Rectal smooth muscle tissue (tissue), 1 donor: Measurements from ENCODE around the gene SPINT1.

ENCODE experiments used
- H3K27ac ChIP-seq: one replicate; pipeline ENCODE4 v1.7.0; 2013; ENCODE audit warnings: low read depth, low read length, inconsistent platforms
- H3K27me3 ChIP-seq: one replicate; pipeline ENCODE4 v1.7.0; 2013; ENCODE audit warnings: low read length; ENCODE audit not compliant: control insufficient read depth, insufficient read depth
- H3K36me3 ChIP-seq: one replicate; pipeline ENCODE4 v1.7.0; 2013; ENCODE audit warnings: low read length; ENCODE audit not compliant: control insufficient read depth, insufficient read depth
- H3K4me1 ChIP-seq: one replicate; pipeline ENCODE4 v1.7.0; 2013; ENCODE audit warnings: low read length; ENCODE audit not compliant: control insufficient read depth, insufficient read depth
- H3K4me3 ChIP-seq: one replicate; pipeline ENCODE4 v1.7.0; 2013; ENCODE audit warnings: low read length
- H3K9ac ChIP-seq: one replicate; pipeline ENCODE4 v1.7.0; 2013; ENCODE audit warnings: low read length

The SPINT1 gene

DNA sequence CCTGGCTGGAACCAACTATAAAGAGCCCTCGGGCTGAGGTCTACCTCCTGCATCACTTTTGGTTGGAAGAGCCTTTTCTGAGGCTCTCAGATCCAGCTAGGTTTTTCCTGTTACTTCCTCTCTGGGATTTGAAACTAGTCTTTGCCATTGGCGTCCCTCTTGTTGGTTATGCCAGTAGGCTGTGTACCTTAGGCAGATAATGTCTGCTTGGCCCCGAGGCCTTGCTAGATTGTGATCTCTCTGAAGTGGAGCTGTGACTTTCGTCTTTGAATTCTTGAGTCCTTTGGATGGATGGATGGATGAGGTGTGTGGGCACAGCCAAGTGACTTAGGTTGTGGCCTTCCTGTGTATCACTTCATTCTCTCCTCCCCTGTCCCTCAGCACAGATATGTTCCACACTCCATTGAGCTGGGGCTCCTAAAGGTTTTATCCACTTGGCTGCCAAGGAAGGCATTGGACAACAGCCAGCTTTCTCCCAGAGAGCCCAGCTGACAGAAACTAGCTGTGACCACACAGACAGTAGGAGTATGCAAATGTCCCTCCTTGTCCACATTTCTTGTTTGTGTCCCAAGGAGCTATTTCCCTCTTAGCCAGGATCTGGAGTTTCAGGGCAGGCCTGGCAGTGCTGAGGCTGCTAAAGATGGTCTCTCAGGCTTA, 28.7 kb upstream of the SPINT1 start:
- H3K4me1 ChIP-seq = no peaks in the 10 kb centered on the region
- no peak overlapping the region for H3K4me3 ChIP-seq
- H3K36me3 ChIP-seq = peaks cover 18% of the 10 kb centered on the region
- no peak overlapping the region for H3K27ac ChIP-seq
- no peak overlapping the region for H3K9ac ChIP-seq
- no peaks in the 10 kb centered on the region for H3K27me3 ChIP-seq

- no peak overlapping the region for H3K4me3 ChIP-seq
- no peaks in the 10 kb centered on the region for H3K4me1 ChIP-seq
- H3K27ac ChIP-seq = no peak overlapping the region
- peaks cover 7% of the 10 kb centered on the region for H3K36me3 ChIP-seq
- no peak overlapping the region for H3K9ac ChIP-seq
- no peaks in the 10 kb centered on the region for H3K27me3 ChIP-seq
These were observed 24.8 kb upstream of the SPINT1 start for GRCh38 chr15:40819048-40819447.

DNA sequence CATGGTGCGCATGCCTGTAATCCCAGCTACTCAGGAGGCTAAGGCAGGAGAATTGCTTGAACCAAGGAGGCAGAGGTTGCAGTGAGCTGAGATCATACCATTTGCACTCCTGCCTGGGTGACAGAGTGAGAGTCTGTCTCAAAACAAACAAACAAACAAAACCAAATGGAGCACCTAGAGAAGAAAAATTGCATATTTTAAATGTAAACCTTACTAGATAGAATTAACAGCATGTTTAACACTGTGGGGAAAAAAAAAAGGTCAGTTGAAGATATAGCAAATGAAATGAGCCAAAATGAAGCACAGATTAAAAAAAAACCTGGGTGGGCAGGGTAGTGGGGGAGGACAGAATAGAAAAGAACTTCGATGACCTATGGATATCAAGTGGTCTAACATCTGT, 22.7 kb upstream of the SPINT1 start:
- no peak overlapping the region for H3K27ac ChIP-seq
- H3K4me1 ChIP-seq = no peaks in the 10 kb centered on the region
- H3K4me3 ChIP-seq = no peak overlapping the region
- H3K27me3 ChIP-seq = no peaks in the 10 kb centered on the region
- H3K36me3 ChIP-seq = no peaks in the 10 kb centered on the region
- H3K9ac ChIP-seq = no peak overlapping the region

DNA sequence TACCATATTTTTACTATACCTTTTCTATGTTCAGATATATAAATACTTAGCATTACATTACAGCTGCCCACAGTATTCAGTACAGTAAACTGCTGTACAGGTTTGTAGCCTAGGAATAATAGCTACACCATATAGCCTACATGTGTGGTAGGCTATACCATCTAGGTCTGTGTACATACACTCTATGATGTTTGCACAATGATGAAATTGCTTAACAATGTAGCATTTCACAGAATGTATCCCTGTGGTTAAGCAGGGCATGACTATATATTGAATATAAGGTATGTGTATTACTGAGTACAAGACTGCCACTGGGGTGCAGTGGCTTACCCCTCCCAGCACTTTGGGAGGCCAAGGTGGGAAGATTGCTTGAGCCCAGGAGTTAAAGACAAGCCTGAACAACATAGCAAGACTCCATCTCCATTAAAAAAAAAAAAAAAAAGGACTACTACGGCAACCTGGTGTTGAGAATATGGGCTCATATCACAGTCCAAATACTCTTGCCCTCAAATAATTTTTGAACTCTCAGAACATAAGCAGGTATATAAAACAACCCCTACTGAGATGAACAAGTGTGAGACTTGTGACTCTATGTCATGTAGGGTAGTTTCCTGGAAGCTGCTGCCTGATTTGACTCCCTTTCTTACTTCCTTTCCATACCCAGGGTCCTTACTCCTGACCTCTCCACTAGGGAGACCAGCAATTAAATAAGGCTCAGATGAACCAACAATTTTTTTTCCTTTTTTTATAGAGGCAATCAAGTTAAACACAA, 20.1 kb upstream of the SPINT1 start:
- H3K36me3 ChIP-seq = no peaks in the 10 kb centered on the region
- no peaks in the 10 kb centered on the region for H3K27me3 ChIP-seq
- H3K4me1 ChIP-seq = no peaks in the 10 kb centered on the region
- H3K4me3 ChIP-seq = no peak overlapping the region
- H3K9ac ChIP-seq = no peak overlapping the region
- no peak overlapping the region for H3K27ac ChIP-seq

DNA sequence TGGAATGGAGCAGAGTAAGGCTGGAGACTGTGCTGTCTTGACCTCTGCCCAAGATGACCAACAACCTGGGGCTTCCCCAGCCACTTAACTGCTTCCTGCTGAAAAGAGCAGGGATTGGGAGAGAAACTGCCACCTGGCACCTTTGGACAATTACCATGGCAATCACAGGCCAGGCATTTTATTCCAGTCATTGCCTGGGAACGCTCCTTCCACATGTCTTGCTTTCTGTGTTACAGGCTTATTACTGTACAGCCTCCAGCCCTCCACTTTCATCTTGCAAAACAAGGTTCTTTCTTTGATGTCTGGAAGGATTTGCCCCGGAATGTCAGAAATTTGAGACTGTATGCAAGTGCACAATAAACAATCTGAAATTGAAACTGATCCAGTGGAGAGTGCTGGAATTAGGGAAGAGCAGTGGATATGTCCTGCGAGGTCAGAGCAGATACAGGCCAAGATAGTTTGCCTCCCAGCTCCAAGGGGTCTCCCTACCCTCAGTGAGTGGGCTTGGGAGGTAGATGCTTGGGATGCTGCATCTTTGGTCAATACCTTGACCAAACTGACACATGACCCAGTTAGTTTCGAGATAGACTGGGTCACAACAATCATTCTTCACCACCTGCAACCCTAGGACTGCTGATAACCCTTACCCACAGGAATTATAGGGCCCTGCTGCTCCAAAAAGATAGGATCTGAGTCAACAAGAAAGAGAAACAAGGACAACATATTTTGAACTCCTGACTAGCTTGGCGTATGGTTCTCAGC, 18.0 kb upstream of the SPINT1 start:
- peak overlapping the region; percentile 6 for H3K4me3 ChIP-seq
- H3K36me3 ChIP-seq = no peaks in the 10 kb centered on the region
- no peaks in the 10 kb centered on the region for H3K4me1 ChIP-seq
- no peak overlapping the region for H3K27ac ChIP-seq
- no peaks in the 10 kb centered on the region for H3K27me3 ChIP-seq
- no peak overlapping the region for H3K9ac ChIP-seq

- Histone ChIP-seq H3K27me3 (no peaks in the 10 kb centered on the region), H3K4me1 (no peaks in the 10 kb centered on the region), H3K27ac (no peak overlapping the region), H3K9ac (no peak overlapping the region), H3K36me3 (no peaks in the 10 kb centered on the region), H3K4me3 (peak overlapping the region; percentile 36)
These were observed 17.3 kb upstream of the SPINT1 start for GRCh38 chr15:40826423-40827075.

DNA sequence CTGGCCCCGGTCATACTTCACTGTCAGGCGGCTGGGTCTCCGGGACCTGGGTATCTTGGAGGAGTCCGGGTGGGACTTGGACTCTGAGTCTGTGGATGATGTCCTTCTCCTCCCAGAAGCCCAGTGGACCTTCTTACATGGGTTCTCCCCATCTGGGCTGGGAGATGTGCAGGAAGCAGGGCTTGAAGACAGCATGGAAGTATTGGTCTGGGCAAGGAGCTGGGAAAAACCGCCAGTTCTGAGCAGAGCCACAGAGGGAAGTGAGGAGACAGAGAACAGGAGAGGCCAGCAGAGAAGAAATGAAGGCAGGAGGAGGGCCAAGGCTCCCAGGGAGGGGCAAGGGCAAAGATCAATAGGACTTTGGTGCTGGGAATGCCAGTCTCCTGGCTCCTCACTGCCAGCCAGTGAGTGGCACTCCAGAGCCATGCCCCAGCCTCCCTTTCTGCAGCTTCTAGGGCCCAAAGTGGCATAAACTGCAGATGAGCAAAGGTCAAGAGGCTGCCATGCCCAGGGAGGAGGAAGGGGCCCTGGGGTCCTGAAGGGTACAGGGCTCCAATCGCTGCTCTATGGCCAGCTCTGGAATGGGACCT, 15.3 kb upstream of the SPINT1 start, which contains the start of gene PPP1R14D:
Gene PPP1R14D, minus strand, starts transcription at position 262 of the 590 bp plus-strand sequence. Its CDS starts 67 bp downstream, at position 195.
- H3K27me3 ChIP-seq = no peaks in the 10 kb centered on the region
- H3K4me3 ChIP-seq = peak within 1 kb of the TSS; percentile 64
- no peak within 1 kb of the TSS for H3K27ac ChIP-seq
- no peaks in the 10 kb centered on the region for H3K36me3 ChIP-seq
- no peaks in the 10 kb centered on the region for H3K4me1 ChIP-seq
- H3K9ac ChIP-seq = peak within 1 kb of the TSS; percentile 6

DNA sequence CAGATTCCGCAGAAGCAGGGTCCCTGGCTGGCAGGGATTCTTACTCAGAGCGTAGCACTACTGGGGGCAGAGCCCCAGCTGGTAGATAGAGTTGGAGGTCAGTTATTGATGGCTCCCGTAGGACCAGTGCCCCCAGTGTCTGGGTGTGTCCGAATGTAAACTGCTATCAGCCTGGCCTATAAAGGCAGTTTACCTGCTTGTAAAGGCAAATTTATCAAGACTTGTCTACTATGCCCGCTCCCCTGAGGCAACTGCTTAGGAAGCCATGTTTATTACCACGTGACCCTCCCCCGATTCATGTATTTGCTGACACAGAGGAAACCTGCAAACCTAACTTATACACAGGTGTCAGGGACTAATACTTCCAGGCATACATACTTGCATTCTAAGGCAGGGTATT, 14.7 kb upstream of the SPINT1 start:
- Histone ChIP-seq H3K4me3 (no peak overlapping the region), H3K36me3 (no peaks in the 10 kb centered on the region), H3K9ac (no peak overlapping the region), H3K27me3 (no peaks in the 10 kb centered on the region), H3K27ac (no peak overlapping the region), H3K4me1 (no peaks in the 10 kb centered on the region)

DNA sequence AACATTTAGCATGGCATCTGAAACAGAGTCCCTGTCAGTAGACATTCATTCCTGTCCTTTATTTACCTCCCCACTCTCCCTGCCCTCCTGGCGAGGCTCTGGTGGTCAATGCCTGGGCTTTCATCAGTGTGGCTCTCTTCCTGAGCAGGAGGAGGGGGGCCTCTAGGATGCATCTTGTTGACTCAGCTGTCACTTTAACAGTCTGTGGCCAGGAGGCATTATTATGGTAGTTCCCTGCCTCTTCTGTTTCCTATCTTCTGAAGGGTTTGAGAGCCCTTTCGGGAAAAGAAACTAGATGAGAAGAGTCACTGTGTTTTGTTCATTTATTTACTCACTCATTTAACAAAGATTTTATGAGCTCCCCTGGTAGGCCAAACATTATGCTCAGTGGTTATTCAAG, 13.0 kb upstream of the SPINT1 start:
- Histone ChIP-seq H3K36me3 (no peaks in the 10 kb centered on the region), H3K27ac (no peak overlapping the region), H3K27me3 (no peaks in the 10 kb centered on the region), H3K4me3 (no peak overlapping the region), H3K4me1 (no peaks in the 10 kb centered on the region), H3K9ac (no peak overlapping the region)

DNA sequence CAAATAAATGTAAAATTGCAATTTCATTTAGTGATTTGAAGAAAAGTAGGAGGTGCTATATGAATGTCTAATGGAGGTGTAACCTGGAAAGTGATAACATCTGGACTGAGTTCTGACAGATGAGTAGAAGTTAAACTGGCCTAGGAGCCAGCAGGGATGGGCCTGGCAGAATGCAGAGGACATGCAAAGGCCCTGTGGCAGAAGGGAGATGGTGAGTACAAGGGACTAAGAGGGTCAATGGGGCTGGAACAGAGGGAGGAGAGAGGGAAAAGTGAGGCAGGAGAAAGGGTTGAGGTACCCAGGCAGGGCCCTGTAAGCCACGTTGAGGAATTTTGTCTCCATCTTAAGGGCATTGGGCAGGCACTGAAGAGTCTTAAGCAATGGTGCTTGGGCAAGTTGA, 12.0 kb upstream of the SPINT1 start:
- no peaks in the 10 kb centered on the region for H3K4me1 ChIP-seq
- no peak overlapping the region for H3K27ac ChIP-seq
- no peak overlapping the region for H3K4me3 ChIP-seq
- H3K9ac ChIP-seq = no peak overlapping the region
- H3K27me3 ChIP-seq = no peaks in the 10 kb centered on the region
- H3K36me3 ChIP-seq = no peaks in the 10 kb centered on the region

DNA sequence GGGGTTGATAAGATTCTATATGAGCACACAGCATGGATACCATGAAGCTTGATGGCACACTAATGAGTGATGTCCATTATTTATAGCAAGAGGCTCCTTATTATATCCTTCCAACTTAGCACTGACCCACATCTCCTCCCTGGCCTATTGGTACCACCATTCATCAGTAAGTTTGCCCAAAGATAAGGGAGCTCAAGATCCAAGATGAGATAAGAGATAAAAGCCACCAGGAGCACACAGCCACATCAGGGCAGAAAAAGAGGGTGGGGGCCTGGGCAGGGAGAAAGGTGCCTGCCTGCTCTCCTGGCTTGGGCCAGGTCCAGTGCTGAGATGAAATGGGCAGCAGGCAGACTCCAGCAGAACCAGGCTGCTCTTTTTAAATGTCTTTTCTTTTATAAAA, 10.9 kb upstream of the SPINT1 start:
- Histone ChIP-seq H3K27me3 (no peaks in the 10 kb centered on the region), H3K4me1 (no peaks in the 10 kb centered on the region), H3K27ac (no peak overlapping the region), H3K4me3 (no peak overlapping the region), H3K9ac (no peak overlapping the region), H3K36me3 (no peaks in the 10 kb centered on the region)

DNA sequence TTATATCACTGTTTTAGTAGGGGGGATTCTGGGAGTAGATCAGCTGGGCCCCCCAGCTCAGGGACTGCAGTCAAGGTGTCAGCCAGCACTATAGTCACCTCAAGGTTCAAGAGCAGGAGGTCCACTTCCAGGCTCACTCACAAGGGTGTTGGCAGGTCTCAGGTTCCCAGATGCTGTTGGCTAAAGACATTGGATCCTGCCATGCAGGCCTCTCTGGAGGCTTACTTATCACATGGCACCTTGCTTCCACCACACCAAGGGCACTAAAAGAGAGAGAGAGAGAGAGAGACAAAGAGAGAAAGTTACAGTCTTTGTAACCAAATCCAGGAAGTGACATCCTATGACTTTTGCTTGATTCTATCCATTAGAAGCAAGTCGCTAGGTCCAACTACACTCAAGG, 7.8 kb upstream of the SPINT1 start:
- H3K27ac ChIP-seq = no peak overlapping the region
- no peak overlapping the region for H3K4me3 ChIP-seq
- no peaks in the 10 kb centered on the region for H3K4me1 ChIP-seq
- H3K27me3 ChIP-seq = no peaks in the 10 kb centered on the region
- H3K9ac ChIP-seq = no peak overlapping the region
- H3K36me3 ChIP-seq = no peaks in the 10 kb centered on the region
